Transverse colon (tissue), 3 donors: ENCODE measurements around the gene PTCSC3.

ENCODE experiments used
- CTCF ChIP-seq, 5 experiments: fragments of 200-600 bp in 3 of 5; fragments of 450-650 bp in 2 of 5; sonication (generic) in 3 of 5; IDR thresholded peaks; 1 replicate in 2 of 5; 2 replicates in 3 of 5; pipeline ENCODE4 v1.5.1; 2016 to 2017; ENCODE audit warnings: antibody characterized with exemption in 5 of 5, inconsistent platforms in 3 of 5, mild to moderate bottlenecking in 2 of 5, moderate library complexity in 1 of 5
- POLR2A ChIP-seq: fragments of 450-650 bp; IDR thresholded peaks from one replicate; pipeline ENCODE4 v1.6.1; 2016; ENCODE audit warnings: antibody characterized with exemption, mild to moderate bottlenecking, moderate library complexity

- TF ChIP-seq CTCF (IDR thresholded peaks at IDR 0.05) (no peak), POLR2A (no peak)
Measured at GRCh38 chr14:36129181-36129580, 47.3 kb downstream of the PTCSC3 start.
